Loucy (cell line): ENCODE results near the gene ADGRG2.

Source experiments
- H2AFZ ChIP-seq: fragments of 200-600 bp; sonication (generic); 2 replicates; pipeline ENCODE4 v1.6.0; 2016; ENCODE audit warnings: antibody characterized with exemption, mild to moderate bottlenecking, low read length, moderate library complexity
- H3F3A ChIP-seq: fragments of 200-600 bp; 2 replicates; pipeline ENCODE4 v1.6.0; 2016; ENCODE audit warnings: antibody characterized with exemption, low read depth, mild to moderate bottlenecking
- H3K27me3 ChIP-seq: fragments of 200-600 bp; sonication (generic); 2 replicates; pipeline ENCODE4 v1.6.1; 2014; ENCODE audit warnings: low read length, mild to moderate bottlenecking; ENCODE audit not compliant: insufficient read depth, poor library complexity, severe bottlenecking
- H3K36me3 ChIP-seq: fragments of 200-600 bp; sonication (generic); 2 replicates; pipeline ENCODE4 v1.6.1; 2016; ENCODE audit warnings: low read length; ENCODE audit not compliant: insufficient read depth
- H3K4me1 ChIP-seq: fragments of 200-600 bp; sonication (generic); 2 replicates; pipeline ENCODE4 v1.5.1; 2014; ENCODE audit warnings: low read length, mild to moderate bottlenecking; ENCODE audit not compliant: insufficient read depth, poor library complexity, severe bottlenecking
- H3K4me2 ChIP-seq: fragments of 200-600 bp; sonication (generic); 2 replicates; pipeline ENCODE4 v1.6.0; 2014; ENCODE audit warnings: antibody characterized with exemption, low read length, low read depth, mild to moderate bottlenecking; ENCODE audit not compliant: poor library complexity, severe bottlenecking
- H3K4me3 ChIP-seq: fragments of 200-600 bp; sonication (generic); 2 replicates; pipeline ENCODE4 v1.5.1; 2014; ENCODE audit warnings: low read length, mild to moderate bottlenecking, mixed read lengths; ENCODE audit not compliant: poor library complexity, severe bottlenecking
- H3K79me2 ChIP-seq: fragments of 200-600 bp; sonication (generic); 2 replicates; pipeline ENCODE4 v1.6.1; 2014; ENCODE audit warnings: low read length; ENCODE audit not compliant: insufficient read depth
- H3K9ac ChIP-seq: fragments of 200-600 bp; sonication (generic); 2 replicates; pipeline ENCODE4 v1.6.0; 2014; ENCODE audit warnings: mild to moderate bottlenecking, low read depth, low read length, moderate library complexity; ENCODE audit not compliant: poor library complexity, severe bottlenecking
- H3K9me2 ChIP-seq: fragments of 200-600 bp; sonication (generic); replicated peaks from 2 replicates; pipeline ENCODE4 v1.6.1; 2016; ENCODE audit warnings: low read depth, low read length, mixed read lengths
- H3K9me3 ChIP-seq: fragments of 200-600 bp; sonication (generic); 2 replicates; pipeline ENCODE4 v1.6.1; 2014; ENCODE audit warnings: mild to moderate bottlenecking, antibody characterized with exemption, low read length, low read depth; ENCODE audit not compliant: insufficient read depth
- H4K20me1 ChIP-seq: fragments of 200-600 bp; sonication (generic); 2 replicates; pipeline ENCODE4 v1.6.0; 2014; ENCODE audit warnings: antibody characterized with exemption, low read length, mild to moderate bottlenecking; ENCODE audit not compliant: insufficient read depth, poor library complexity, severe bottlenecking
- EZH2phosphoT487 ChIP-seq: fragments of 200-600 bp; IDR thresholded peaks from 2 replicates; pipeline ENCODE4 v1.6.1; 2018; ENCODE audit warnings: antibody characterized with exemption, mild to moderate bottlenecking, moderate library complexity, borderline replicate concordance
- TF ChIP-seq, protein P1 (sequence below): fragments of 200-600 bp; sonication (generic); conservative IDR thresholded peaks from 2 replicates; pipeline ENCODE4 v1.5.1; 2014; ENCODE audit warnings: mild to moderate bottlenecking, antibody characterized with exemption, low read length

ADGRG2 gene

DNA sequence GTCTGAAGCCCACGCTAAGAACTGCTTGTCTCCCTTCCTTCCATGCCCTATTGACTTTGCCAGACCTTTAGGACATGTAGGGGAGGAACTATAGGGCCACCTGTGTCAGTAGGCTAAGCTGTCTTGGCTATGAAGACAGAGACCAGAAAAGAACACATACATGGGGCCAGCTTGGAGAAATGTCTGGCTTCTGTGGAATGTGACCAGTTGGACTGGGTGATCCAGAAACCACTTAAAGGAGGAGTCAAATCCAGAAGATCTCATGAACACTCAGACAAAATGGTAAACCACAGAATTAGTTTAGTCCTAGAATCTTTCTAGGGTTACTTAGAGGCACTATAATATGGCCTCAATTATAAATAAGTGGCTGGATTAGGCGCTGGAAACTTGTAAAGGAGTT lies 180.4 kb downstream of the ADGRG2 start:
- TF ChIP-seq, protein P1, sequence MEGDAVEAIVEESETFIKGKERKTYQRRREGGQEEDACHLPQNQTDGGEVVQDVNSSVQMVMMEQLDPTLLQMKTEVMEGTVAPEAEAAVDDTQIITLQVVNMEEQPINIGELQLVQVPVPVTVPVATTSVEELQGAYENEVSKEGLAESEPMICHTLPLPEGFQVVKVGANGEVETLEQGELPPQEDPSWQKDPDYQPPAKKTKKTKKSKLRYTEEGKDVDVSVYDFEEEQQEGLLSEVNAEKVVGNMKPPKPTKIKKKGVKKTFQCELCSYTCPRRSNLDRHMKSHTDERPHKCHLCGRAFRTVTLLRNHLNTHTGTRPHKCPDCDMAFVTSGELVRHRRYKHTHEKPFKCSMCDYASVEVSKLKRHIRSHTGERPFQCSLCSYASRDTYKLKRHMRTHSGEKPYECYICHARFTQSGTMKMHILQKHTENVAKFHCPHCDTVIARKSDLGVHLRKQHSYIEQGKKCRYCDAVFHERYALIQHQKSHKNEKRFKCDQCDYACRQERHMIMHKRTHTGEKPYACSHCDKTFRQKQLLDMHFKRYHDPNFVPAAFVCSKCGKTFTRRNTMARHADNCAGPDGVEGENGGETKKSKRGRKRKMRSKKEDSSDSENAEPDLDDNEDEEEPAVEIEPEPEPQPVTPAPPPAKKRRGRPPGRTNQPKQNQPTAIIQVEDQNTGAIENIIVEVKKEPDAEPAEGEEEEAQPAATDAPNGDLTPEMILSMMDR = no peak
- TF ChIP-seq EZH2phosphoT487 = no peak
- Histone ChIP-seq H3K79me2 (no peaks in the 10 kb centered on the region), H3K27me3 (no peaks in the 10 kb centered on the region), H3K36me3 (peaks cover 43% of the 10 kb centered on the region; the same call in 1 of the 2 replicates), H3K4me1 (no peaks in the 10 kb centered on the region), H3K9me3 (no peaks in the 10 kb centered on the region), H3F3A (no peaks in the 10 kb centered on the region), H2AFZ (no peak overlapping the region), H3K9ac (no peak overlapping the region), H3K4me3 (no peak overlapping the region), H4K20me1 (no peaks in the 10 kb centered on the region), H3K4me2 (no peak overlapping the region), H3K9me2 (no peaks in the 10 kb centered on the region)
